ENCODE results near the gene RAB26. TPM values are rescaled to one million over a fixed set of nuclear protein-coding genes. Genes with fewer than 3 reads are reported as not detected.
A peak's percentile ranks its signal among the peaks of the same experiment; 100 is the strongest.

Gene RAB26
- total RNA-seq, 1 donor from 2014 or later: 0.43 TPM

DNA sequence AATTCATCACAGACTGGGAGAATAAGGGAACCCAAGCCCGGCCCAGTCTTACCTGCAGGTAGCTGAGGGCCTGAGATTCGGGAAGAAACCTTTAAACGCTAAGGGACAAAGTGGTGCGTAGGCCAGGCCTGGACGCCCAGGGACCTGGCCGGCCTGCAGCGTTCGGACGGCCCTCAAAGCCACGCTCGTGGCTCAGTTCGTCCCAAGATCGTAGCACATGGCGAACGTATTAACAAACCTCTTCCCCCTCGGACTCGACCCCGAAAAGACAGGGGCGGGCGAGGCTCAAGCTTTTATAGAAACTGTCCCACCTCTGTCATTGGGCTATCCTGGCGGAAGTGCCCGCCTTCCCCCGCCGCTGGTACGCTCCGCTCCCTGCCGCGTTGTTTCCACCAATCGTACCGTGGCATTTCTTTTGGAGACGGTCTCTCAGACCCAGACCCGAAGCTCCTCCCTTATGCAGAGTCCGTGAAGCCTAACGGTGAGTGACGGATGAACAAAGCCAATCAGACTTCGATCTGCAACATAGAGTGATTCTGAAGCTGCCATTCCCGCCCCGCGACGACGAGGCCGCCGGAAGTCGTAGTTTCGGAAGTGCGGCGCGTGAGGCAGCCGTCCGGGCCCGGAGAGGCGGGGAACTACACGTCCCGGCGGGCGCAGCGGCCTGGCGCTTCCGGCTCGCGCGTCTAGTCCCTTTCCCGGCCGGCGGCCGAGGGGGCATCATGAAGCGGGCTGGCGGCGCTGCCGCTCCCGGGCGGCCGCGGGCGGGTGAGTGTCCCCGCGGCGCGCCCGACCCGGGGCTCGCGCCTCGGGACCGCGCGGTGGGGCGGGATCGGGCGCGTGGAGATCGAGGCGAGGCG, 6.9 kb downstream of the RAB26 start, which contains the start of gene TRAF7:
TSS of gene TRAF7 (plus strand) at position 692 of the 860 bp plus-strand sequence. CDS start 8,139 bp downstream, outside the sequence.
- ATAC-seq (ENCODE audit: poor library complexity): peak; percentile 91
- intact Hi-C loops (cut with DNase I): no loop called here

DNA sequence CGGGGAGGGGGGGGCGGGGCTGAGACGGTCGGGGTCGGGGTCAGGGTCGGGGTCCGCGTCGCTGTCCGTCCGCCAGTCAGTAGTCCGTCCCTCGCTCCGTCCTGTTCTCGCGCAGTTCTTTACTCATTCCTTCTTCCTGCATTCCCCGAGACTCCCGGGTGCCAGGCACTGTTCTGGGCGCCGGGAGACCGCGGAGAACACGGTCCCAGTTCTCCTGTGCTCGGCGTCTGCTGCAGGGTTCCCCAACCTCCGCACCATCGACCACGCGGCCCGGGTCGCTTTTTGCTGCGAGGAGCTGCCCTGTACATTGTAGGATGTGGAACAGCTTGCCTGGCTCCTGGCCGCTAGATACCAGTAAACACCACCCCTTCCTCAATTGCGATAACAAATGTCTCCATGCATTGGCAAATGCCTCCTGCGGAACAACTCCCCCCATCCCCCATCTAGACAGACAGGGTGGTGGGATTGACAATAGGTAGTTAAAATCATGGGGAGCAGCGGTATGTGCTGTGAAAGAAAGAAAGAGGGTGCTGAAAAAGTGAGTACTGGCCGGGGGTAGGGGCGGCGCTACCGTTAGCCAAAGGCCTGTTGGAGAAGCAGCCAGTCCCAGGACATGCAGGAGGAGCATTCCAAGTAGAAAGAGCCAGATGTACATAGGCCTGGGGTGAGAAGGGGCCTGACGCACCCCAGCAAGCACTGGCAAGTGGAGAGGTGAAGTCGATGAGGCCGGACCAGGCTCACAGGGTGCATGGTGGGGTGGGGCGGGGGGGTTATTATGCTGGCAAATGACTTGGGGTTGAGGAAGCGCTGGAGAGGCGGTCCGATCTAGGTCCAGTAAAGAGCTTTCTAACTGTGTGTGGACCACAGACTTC, 7.8 kb downstream of the RAB26 start:
- intact Hi-C loops (cut with DNase I): no loop called here
- DNase-seq (no peak), ATAC-seq (ENCODE audit: poor library complexity) (no peak)

More for the DNA sequence above, 6.9 kb downstream of the RAB26 start, which contains the start of gene TRAF7:
- peak; percentile 99 for DNase-seq

DNA sequence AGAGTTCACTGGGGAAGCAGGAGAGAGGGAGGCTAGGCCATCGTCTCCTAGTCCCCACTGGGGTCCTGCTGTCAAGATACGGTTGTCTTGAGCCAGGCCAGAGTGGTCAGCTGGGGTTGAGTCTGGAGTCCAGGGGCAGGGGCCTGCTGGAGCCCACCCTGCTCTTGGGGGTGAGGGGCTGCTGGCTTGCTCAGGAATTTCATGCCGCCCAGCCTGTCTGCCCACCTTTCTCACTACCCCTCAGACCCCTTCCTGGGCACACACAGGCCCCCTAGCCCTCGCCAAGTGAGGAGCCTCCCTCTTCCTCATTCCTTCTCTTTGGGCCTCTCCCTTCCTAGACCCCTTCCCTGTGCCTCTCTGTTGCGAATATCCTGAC, 8.4 kb downstream of the RAB26 start:
- no peak for DNase-seq
- intact Hi-C loops (cut with DNase I): no loop called here

DNA sequence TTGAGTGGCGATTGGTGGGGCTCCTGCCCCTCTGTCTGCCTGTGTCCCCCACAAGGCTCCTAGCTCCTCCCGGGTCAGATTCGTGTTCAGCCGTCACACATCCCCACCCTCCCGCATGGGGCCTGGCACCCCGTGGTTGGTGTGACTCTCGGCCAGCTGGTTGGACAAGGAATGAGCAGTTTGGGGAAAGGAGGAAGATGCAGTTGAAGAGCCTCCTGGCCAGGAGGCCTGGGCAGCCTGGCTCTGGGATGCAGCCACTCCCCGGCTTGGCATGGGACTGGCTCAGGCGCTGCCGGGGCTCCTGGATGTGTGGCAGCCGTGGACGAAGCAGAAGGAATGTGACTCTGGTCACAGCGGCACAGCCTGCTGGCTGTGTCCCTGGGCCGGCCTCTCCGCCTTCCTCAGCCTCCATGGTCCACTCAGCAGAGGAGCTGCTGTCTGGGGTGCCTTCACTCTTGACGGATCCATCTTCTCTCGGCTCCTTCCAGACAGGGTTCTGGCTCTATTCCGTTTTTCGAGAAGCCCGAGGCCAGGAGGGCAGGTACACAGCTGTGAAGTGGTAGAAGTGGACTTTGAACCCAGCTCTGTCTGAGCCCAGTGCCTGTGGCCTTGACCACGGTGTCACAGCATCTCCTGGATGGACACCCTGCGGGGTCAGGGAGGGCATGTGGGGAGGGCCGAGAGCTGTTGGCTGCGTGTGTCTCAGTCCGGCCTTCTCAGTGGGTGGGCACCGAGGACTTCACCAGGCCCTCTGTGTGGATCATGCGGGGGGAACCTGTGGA, 9.2 kb downstream of the RAB26 start:
- ATAC-seq (ENCODE audit: poor library complexity) (no peak), DNase-seq (no peak)
- intact Hi-C loops (cut with DNase I): no loop called here

More for the DNA sequence above, 8.4 kb downstream of the RAB26 start:
- no peak for ATAC-seq (ENCODE audit: poor library complexity)

DNA sequence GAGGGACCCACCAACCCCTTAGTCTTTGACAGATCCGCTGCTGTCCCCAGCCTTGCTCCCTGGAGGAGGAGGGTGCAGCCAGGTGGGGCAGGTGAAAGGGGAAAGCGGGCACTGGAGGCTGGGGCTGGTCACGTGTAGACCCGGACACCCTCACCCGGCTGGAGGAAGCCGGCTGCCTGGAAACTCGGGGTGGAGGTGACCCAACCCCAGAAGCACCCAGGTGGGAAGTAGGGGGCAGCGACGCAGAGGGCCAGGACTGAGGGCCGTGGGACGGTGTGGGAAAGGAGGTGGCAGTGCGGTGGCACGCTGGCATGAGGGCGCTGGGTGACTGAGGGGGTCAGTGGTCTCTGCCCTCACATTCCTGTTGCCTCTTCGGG, 9.8 kb downstream of the RAB26 start:
- intact Hi-C loops (cut with DNase I): no loop called here
- ATAC-seq (ENCODE audit: poor library complexity) (no peak), DNase-seq (no peak)

DNA sequence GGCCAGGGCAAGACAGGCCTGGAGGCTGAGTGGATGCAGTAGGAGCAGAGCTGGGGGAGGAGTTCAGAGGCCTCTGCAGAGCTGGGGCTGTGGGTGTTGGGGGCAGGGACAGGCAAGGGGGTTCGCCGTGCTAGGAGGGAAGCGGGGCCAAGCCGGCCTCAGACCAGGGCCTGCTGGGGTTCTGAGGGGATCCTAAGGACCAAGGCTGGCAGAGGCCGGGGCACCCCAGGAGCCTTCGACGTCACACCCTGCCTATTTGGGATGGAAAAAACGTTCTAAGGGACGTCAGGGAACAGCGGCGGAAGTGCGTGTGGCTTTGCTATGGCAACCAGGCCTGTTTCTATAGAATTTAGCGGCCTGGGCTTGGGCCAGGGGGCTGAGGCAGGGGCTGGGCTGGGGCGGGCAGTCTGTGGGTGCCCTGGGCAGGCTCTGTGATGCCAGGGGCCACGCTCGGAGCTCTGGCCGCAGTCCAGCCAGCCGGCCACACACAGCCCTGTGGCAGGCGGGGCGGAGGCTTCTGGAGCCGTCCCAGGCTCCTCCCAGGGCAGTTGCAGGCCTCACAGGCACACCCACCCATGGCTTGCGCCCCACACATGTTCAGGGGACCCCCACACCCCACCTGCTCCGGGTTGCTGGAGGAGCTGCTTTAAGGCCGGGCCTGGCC, 10.9 kb downstream of the RAB26 start:
- peak; percentile 75 for DNase-seq
- ATAC-seq (ENCODE audit: poor library complexity): no peak
- intact Hi-C loops (cut with DNase I): no loop called here

DNA sequence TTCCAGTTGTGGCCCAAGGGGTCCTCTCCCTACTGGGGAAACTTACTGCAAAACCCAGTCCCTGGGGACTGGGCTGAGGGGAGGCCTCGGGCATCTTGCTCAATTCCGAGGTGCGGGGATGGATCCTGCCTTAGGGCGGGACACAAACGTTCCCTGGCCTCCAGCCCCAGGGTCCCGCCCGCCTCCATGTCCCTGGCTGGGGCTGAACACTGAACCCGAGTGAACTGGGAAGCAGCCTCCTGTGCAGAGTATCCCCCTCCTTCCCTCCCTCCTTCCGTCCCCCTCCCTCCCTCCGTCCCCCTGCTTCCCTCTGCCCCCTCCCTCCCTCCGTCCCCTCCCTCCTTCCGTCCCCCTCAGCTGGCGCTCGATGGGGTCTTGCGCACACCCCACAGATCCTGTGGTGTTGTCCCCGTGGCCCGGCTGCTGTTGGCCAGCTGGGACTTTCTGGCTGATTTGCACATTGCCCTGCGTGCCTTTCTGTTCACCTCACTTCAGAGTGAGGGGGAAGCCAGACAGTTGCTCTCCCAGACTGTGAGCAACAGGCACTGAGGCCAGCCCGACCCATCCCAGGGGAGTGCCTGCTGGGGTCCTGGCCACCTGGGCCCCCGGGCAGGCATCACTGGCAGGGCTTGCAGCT, 12.6 kb downstream of the RAB26 start:
- intact Hi-C loops (cut with DNase I): no loop called here
- ATAC-seq (ENCODE audit: poor library complexity) (peak; percentile 62), DNase-seq (peak; percentile 77)

DNA sequence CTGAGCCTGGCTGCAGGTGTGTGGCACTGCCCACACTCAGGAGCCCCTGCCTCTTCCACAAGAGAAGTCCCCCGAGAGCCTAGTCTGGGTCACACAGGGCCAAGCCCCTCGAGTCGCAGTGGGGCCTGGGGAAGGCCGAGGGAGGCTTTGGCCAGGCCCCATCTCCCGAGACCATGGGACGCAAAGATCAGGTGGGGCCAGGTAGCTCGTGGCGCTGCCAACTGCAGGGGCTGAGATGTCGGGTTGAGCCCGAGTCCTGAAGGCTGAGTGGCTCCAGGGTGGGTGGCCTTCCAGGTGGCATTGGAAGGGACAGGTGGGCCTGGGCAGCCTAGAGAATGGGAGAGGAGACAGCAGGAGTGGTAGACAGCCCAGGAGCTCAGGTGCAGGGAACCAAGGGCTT, 13.5 kb downstream of the RAB26 start:
- DNase-seq (no peak), ATAC-seq (ENCODE audit: poor library complexity) (no peak)
- intact Hi-C loops (cut with DNase I): no loop called here

DNA sequence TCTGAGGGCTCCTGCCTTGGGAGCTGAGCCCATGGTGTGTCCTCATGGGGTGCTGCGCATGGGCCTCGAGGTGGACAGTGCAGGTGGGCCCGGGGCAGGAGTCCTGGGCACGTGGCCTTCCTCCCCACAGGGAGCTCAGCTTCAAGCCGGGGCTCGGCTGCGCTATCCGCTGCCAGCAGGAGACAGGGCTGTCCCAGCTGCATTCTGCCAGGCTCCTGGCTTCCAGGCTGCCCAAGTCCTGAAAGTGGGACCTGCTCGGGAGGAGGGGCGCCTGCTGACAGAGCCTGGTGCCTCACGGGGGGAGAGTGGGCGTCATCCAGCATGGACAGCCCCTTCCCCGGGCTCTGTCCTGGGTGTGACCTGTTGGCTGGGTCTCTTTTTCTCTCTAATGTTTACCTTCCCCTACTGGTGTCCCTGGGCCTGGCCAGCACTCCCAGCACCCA, 14.3 kb downstream of the RAB26 start:
- ATAC-seq (ENCODE audit: poor library complexity) (no peak), DNase-seq (no peak)
- intact Hi-C loops (cut with DNase I): no loop called here

DNA sequence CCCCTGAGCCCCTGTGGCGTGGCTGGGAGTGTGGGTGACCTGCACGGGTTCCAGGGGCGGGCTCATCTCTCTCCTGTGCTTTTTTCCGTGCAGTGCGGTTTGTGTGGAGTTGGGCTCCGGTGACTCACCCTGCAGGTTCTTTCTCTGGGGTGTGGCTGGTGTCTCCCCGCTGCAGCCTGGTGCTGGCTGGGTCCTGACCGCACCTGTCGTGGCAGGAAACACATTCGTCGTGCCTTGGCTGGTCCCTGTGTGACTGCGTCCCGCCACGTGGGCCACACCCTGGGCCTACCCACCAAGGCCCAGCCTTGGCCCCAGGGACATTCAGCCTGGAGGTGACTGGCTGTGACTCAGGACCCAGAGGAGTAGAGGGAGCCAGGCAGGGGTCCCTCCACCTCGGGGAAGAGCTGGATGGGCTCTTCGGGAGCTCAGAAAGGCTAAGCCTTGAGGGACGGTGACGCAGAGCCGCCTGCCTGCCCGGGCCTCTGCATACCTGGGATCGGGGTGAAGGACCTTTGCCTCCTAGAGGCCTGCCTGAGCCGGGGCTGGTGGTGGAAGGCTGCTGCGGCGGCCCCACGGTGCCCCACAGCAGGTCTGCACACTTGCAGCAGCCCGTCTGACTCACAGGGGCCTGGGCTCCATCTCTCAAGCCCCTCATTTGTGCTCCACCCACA, 14.9 kb downstream of the RAB26 start:
- no peak for DNase-seq
- intact Hi-C loops (cut with DNase I): no loop called here
- ATAC-seq (ENCODE audit: poor library complexity): no peak

DNA sequence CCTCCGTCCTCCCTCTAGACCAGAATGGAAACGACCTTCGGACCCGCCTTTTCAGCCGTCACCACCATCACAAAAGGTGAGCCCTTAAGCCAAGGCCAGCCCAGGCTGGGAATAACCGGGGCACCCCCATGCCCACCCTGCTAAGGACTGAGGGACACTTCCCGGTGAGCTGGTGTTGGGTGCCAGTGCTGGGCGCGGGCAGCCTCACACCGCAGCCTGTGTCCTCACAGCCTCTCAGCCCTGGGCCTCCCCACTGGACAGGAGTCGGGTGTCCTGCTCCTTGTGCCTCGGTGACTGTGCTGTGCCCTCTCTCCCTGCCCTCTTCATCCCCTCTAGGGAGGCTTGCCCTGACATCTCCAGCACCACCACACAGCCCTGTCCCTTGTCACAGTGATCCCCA, 17.4 kb downstream of the RAB26 start:
- intact Hi-C loops (cut with DNase I): no loop called here
- no peak for DNase-seq
- ATAC-seq (ENCODE audit: poor library complexity): no peak

DNA sequence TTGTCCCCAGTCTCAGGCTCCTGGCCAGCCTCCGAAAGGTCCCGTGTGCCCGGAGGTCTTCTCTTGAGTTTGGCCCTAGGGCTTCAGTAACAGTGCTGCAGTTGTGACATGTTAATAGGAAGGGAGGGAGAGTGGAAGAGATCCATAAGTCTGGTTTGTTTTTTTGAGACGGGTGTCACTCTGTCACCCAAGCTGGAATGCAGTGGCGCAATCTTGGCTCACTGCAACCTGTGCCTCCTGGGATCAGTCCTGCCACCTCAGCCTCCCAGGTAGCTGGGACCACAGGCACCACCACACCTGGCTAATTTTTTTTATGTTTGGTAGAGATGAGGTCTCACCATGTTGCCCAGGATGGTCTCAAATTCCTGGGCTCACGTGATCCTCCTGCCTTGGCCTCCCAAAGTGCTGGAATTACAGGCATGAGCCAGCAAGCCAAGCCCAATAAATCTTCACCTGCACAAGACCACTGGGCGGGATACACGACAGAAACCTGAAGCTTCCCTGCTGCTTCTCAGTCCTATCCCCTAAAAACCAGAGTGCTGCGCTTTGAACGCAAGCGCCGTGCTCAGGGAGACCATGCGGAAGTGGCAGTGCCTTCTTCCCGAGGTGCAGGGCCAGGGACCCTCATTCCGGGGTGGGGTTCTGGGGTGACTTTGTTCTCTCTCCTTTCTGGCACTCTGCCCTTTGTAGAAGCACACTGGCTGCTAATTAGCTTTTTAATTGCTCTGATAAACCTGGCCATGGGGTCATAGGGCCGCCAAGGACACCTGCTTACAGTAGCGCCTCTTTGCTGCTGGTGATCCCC, 18.0 kb downstream of the RAB26 start:
- intact Hi-C loops (cut with DNase I): no loop called here
- ATAC-seq (ENCODE audit: poor library complexity): no peak
- DNase-seq: no peak

DNA sequence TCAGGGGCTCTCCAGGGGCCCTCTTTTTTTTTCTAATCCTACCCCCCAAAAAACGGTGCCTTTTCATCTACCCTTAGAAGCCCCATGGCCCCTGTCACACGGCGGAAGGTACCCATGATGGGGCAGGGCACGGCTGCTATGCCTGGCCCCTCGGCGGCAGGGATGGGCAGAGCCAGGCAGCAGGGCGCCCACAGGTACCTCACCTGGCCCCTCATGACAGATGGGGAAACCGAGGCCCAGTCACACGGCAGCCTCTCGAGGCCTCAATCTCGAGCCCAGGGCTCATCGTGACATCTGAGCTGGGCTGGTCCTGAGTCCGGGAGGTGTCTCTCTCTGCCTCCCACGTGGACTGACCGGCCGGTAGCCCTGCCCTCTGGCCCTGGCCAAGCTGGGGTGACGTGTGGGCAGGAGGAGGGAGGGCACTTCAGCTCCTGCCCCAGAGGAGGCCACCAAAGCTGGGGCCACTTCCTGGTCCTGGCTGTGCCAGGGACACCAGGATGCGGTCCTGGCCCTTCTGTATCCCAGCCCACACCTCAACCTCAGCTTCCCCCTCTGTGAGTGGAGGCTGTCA, 18.7 kb downstream of the RAB26 start:
- no peak for ATAC-seq (ENCODE audit: poor library complexity)
- intact Hi-C loops (cut with DNase I): no loop called here
- no peak for DNase-seq

DNA sequence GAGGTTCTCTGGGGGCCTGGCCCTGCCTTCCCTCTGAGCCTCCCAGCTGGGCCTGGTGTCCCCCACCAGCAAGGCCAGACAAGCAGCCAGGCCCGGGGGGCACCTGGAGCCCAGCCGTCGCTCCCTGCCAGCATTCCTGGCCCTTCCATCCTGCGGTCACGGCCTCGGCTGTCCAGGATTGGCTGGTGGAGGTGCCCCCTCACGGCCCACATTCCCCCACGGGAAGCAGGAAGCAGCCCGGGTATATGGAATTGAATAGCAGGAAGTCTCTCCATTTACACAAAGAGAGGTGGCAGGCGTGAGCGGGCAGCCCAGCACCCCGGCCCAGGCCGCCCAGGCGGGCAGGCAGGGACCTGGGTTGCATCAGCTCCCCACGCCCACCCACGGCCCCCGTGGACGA, 21.7 kb downstream of the RAB26 start:
- DNase-seq (no peak), ATAC-seq (ENCODE audit: poor library complexity) (peak; percentile 26)
- intact Hi-C loops (cut with DNase I): no loop called here

DNA sequence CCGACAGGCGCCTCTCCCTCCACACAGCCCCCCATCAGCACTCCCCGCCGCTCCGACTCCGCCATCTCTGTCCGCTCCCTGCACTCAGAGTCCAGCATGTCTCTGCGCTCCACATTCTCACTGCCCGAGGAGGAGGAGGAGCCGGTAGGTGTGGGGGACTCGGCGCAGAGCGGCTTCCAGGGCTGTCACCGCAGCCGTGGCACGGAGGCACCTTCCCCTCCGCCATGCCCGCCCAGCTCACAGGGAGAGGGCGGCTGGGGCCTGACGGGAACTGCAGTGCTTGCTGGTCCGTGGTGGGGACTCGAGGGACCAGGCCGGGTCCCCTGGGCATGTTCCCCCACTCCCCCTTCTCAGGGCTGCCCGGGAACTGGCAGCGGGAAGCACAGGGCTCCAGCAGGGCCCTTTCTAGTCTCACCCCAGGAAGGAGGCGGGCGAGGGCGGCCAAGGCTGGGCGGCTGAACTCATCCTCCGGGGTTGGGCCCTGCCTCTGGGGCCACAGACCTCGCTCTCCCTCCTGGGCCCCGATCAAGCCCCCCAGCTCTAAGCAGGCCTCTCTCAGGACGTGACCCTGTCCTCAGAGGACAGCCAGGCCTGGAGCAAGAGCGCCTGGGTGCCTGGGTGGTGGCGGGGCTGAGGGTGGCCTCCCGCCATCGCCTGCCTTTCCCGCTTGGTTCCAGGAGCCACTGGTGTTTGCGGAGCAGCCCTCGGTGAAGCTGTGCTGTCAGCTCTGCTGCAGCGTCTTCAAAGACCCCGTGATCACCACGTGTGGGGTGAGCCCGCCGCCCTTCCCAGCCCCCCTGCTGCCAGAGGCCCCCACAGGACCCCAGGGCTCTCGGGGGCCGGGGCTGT, 22.4 kb downstream of the RAB26 start:
- intact Hi-C loops (cut with DNase I): no loop called here
- ATAC-seq (ENCODE audit: poor library complexity) (no peak), DNase-seq (no peak)
